NCI-H774 (cell line): ENCODE results near the gene CAMK2N2.

Experiments
- DNase-seq: peaks from one replicate; lab custom pipeline; 2025; lab: John Stamatoyannopoulos, UW

The CAMK2N2 gene

DNA sequence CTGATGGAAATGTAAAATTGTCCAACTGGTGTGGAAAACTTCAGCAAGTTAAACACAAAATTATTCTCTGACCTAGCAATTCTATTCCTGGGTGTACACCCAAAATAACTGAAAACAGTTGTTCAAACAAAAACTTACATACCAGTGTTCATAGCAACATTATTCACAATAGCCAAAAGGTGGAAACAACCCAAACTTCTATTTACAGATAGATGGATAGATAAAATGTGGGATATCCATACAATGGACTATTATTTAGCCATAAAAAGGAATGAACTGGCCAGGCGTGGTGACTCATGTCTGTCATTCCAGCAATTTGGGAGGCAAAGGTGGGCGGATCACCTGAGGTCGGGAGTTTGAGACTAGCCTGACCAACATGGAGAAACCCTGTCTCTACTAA is 38.8 kb downstream of the CAMK2N2 start:
- DNase-seq, result no peak

DNA sequence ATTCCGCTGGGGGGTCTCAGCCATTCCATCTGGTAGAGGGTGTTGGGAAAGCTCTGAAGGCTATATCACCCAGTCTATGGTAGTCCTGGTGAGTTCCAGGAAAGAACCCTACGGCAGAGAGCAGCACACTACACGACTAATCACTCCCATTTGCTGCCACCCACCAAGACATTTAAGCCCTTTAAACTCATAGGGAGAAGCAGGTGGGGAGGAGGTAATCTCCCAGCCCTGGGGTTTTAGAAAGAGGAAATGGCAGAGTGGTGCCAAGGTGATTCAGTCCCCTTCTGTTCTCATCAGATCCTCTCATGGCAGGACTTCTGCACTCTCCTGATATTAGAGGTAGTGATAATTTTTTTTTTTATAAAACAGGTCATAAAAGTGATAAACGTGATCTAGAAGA is 42.5 kb downstream of the CAMK2N2 start:
- no peak for DNase-seq

- no peak for DNase-seq
Observed at GRCh38 chr3:184211718-184212117, 49.6 kb downstream of the CAMK2N2 start.

- no peak for DNase-seq
Observed at GRCh38 chr3:184211297-184211696, 50.1 kb downstream of the CAMK2N2 start.
